Measurements from ENCODE around the gene ABCC8. TPM values are rescaled to one million over a fixed set of nuclear protein-coding genes. Genes with fewer than 3 reads are reported as not detected.

ABCC8 gene
- polyA plus RNA-seq, 2 of the 4 experiments (the other 2 are of a cell fraction), result 1.1 to 2.0 TPM

DNA sequence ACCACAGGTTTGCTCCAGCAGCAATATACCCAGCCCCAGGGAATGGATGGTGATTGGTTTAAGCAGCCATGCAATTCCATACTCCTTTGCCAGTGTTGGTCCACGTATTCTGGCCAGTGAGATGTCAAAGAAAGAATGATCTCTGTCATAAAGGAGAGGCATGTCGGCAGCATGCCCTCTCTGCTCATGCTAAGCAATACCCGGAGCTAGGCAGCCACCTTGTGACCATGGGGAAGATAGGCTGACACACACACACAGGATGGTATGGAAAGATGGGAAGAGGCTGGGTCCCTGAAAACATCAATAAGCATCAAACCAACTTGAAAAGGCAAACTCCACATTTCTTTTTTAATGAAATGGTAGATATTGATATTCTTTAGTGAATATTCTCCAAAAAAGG is 5.1 kb downstream of the ABCC8 start:
- H3K9me3 ChIP-seq, result no peaks in the 10 kb centered on the region
- H3K4me3 ChIP-seq, result no peak overlapping the region
- ChIA-PET CTCF (interaction anchor here (1.7 to 3.0 kb wide), 5 partner anchors 14 to 80 kb away, joined by 6 to 16 read pairs (median 6); no protein-coding TSS in a partner anchor), POLR2A (no interaction called here)
- DNase-seq (ENCODE audit: low read depth in 1 of 2, low spot score in 1 of 2), result peak in 1 of 2 experiments; percentile 17
- ATAC-seq, result no peak
- no peaks in the 10 kb centered on the region for H3K4me1 ChIP-seq
- H3K4me2 ChIP-seq, result no peak overlapping the region
- TF ChIP-seq, protein P1, sequence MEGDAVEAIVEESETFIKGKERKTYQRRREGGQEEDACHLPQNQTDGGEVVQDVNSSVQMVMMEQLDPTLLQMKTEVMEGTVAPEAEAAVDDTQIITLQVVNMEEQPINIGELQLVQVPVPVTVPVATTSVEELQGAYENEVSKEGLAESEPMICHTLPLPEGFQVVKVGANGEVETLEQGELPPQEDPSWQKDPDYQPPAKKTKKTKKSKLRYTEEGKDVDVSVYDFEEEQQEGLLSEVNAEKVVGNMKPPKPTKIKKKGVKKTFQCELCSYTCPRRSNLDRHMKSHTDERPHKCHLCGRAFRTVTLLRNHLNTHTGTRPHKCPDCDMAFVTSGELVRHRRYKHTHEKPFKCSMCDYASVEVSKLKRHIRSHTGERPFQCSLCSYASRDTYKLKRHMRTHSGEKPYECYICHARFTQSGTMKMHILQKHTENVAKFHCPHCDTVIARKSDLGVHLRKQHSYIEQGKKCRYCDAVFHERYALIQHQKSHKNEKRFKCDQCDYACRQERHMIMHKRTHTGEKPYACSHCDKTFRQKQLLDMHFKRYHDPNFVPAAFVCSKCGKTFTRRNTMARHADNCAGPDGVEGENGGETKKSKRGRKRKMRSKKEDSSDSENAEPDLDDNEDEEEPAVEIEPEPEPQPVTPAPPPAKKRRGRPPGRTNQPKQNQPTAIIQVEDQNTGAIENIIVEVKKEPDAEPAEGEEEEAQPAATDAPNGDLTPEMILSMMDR (IDR thresholded peaks at IDR 0.05), result 0 out of 3 replicates have a peak, but pooled peaks have one; percentile 11
- TF ChIP-seq, protein P2, sequence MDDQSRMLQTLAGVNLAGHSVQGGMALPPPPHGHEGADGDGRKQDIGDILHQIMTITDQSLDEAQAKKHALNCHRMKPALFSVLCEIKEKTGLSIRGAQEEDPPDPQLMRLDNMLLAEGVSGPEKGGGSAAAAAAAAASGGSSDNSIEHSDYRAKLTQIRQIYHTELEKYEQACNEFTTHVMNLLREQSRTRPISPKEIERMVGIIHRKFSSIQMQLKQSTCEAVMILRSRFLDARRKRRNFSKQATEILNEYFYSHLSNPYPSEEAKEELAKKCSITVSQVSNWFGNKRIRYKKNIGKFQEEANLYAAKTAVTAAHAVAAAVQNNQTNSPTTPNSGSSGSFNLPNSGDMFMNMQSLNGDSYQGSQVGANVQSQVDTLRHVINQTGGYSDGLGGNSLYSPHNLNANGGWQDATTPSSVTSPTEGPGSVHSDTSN (IDR thresholded peaks at IDR 0.05), result no peak
- TF ChIP-seq RAD21 (conservative IDR thresholded peaks at IDR 0.05 in 1 of 2, IDR thresholded peaks at IDR 0.05 in 1 of 2), result peak; percentile 29 to 45; a peak in 3 of 5 replicates
- TF ChIP-seq GATA3 (IDR thresholded peaks at IDR 0.05; ENCODE audit: borderline replicate concordance), result no peak
- no peak overlapping the region for H3K27ac ChIP-seq
- 47% methylated on average over 3 of the region's 3 CpGs for WGBS (ENCODE audit: missing lambda C conversion rate)
- FAIRE-seq, result no peak

DNA sequence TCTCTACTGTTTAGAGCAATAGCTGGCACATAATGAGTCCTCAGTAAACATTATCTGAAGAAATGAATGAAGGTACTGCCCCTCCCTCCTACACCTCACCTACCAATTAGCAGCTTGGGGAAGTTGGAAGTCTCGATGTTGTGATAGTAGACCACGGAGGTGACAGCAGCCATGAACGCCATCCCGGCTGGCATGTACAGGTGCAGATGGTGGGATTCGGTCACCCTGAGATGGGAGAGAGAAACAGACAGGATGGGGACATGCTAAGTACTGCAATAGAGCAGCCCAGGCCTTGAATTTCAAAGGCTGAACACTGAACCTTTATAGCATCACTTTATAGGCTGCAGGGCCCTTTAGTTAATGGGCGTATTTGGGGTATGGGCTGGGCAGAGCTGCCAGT is 6.6 kb downstream of the ABCC8 start:
- Histone ChIP-seq H3K4me3 (no peak overlapping the region), H3K9me3 (no peaks in the 10 kb centered on the region), H3K4me1 (no peaks in the 10 kb centered on the region), H3K27ac (no peak overlapping the region), H3K4me2 (no peak overlapping the region)
- FAIRE-seq, result no peak
- no peak for ATAC-seq
- 78% methylated on average over 6 of the region's 6 CpGs for WGBS (ENCODE audit: missing lambda C conversion rate)
- TF ChIP-seq KDM5A (IDR thresholded peaks at IDR 0.05) (no peak), POLR2AphosphoS2 (conservative IDR thresholded peaks at IDR 0.05; ENCODE audit: low read length) (no peak), ESRRA (IDR thresholded peaks at IDR 0.05; ENCODE audit: borderline replicate concordance, low read length) (no peak), ZNF302 (CRISPR knock-in tag; IDR thresholded peaks at IDR 0.05) (no peak), EHMT2 (IDR thresholded peaks at IDR 0.05; ENCODE audit: low read depth) (no peak), RNF2 (IDR thresholded peaks at IDR 0.05; ENCODE audit: borderline replicate concordance, low read depth) (no peak), TP53 (CRISPR knock-in tag; IDR thresholded peaks at IDR 0.05) (no peak), JUNB (IDR thresholded peaks at IDR 0.05) (no peak), MYC (IDR thresholded peaks at IDR 0.05; ENCODE audit: borderline replicate concordance, low read length) (no peak), SMC3 (IDR thresholded peaks at IDR 0.05) (no peak), NPAS2 (CRISPR knock-in tag; IDR thresholded peaks at IDR 0.05; ENCODE audit: borderline replicate concordance) (no peak), RAD21 (conservative IDR thresholded peaks at IDR 0.05 in 1 of 2, IDR thresholded peaks at IDR 0.05 in 1 of 2) (no peak), CHD4 (IDR thresholded peaks at IDR 0.05; ENCODE audit: borderline replicate concordance) (no peak), JUN (IDR thresholded peaks at IDR 0.05) (no peak)
- TF ChIP-seq, protein P3, sequence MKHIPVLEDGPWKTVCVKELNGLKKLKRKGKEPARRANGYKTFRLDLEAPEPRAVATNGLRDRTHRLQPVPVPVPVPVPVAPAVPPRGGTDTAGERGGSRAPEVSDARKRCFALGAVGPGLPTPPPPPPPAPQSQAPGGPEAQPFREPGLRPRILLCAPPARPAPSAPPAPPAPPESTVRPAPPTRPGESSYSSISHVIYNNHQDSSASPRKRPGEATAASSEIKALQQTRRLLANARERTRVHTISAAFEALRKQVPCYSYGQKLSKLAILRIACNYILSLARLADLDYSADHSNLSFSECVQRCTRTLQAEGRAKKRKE (CRISPR knock-in tag; IDR thresholded peaks at IDR 0.05; ENCODE audit: low read depth), result no peak
- TF ChIP-seq, protein P4, sequence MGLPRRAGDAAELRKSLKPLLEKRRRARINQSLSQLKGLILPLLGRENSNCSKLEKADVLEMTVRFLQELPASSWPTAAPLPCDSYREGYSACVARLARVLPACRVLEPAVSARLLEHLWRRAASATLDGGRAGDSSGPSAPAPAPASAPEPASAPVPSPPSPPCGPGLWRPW (IDR thresholded peaks at IDR 0.05), result no peak
- TF ChIP-seq, protein P1 (IDR thresholded peaks at IDR 0.05), result no peak
- TF ChIP-seq, protein P5, sequence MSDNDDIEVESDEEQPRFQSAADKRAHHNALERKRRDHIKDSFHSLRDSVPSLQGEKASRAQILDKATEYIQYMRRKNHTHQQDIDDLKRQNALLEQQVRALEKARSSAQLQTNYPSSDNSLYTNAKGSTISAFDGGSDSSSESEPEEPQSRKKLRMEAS (IDR thresholded peaks at IDR 0.05), result no peak
- TF ChIP-seq, protein P6, sequence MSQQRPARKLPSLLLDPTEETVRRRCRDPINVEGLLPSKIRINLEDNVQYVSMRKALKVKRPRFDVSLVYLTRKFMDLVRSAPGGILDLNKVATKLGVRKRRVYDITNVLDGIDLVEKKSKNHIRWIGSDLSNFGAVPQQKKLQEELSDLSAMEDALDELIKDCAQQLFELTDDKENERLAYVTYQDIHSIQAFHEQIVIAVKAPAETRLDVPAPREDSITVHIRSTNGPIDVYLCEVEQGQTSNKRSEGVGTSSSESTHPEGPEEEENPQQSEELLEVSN (IDR thresholded peaks at IDR 0.05; ENCODE audit: borderline replicate concordance, low read depth), result no peak
- ChIA-PET CTCF (interaction anchor here (1.3 to 4.1 kb wide), 5 partner anchors 19 to 86 kb away, joined by 3 to 21 read pairs (median 5); no protein-coding TSS in a partner anchor), POLR2A (no interaction called here)
- DNase-seq (ENCODE audit: low read depth in 1 of 2, low spot score in 1 of 2), result no peak

Data from A549 (cell line).